Mammary epithelial cell (primary cell): ENCODE measurements around the gene MED26.

Source experiments
- EZH2 ChIP-seq: IDR thresholded peaks from 2 replicates; pipeline ENCODE4 v1.6.1; 2012; ENCODE audit warnings: low read length, inconsistent platforms, borderline replicate concordance
- TF ChIP-seq, protein P1 (sequence below), 2 donors: IDR thresholded peaks in 1 of 2; conservative IDR thresholded peaks in 1 of 2; 2 replicates each; pipeline ENCODE4 v1.5.1; 2011 to 2012; ENCODE audit warnings: inconsistent platforms in 2 of 2, low read length in 2 of 2, mild to moderate bottlenecking in 2 of 2, control low read depth in 1 of 2, low read depth in 1 of 2; ENCODE audit not compliant: insufficient read depth in 1 of 2; ENCODE audit errors: extremely low read depth in 1 of 2

- TF ChIP-seq EZH2, result no peak
- TF ChIP-seq, protein P1, sequence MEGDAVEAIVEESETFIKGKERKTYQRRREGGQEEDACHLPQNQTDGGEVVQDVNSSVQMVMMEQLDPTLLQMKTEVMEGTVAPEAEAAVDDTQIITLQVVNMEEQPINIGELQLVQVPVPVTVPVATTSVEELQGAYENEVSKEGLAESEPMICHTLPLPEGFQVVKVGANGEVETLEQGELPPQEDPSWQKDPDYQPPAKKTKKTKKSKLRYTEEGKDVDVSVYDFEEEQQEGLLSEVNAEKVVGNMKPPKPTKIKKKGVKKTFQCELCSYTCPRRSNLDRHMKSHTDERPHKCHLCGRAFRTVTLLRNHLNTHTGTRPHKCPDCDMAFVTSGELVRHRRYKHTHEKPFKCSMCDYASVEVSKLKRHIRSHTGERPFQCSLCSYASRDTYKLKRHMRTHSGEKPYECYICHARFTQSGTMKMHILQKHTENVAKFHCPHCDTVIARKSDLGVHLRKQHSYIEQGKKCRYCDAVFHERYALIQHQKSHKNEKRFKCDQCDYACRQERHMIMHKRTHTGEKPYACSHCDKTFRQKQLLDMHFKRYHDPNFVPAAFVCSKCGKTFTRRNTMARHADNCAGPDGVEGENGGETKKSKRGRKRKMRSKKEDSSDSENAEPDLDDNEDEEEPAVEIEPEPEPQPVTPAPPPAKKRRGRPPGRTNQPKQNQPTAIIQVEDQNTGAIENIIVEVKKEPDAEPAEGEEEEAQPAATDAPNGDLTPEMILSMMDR (conservative IDR thresholded peaks at IDR 0.05 in 1 of 2, IDR thresholded peaks at IDR 0.05 in 1 of 2; ENCODE audit: extremely low read depth in 1 of 2, insufficient read depth in 1 of 2, low read depth in 1 of 2, low read length in 2 of 2), result no peak
These were observed 83.4 kb downstream of the MED26 start for GRCh38 chr19:16544473-16545231.
